GM23338 (cell line): ENCODE results near the gene KLHL8. TPM values are rescaled to one million over a fixed set of nuclear protein-coding genes. Genes with fewer than 3 reads are reported as not detected.

Experiments used
- ATAC-seq: fragments of 200-7000 bp; cut with Tn5 transposase; 3 replicates; pipeline ENCODE4 v1.9.1; 2020
- DNase-seq: peaks from one replicate; pipeline ENCODE4 v3.0.0-alpha.2; 2015; ENCODE audit warnings: low spot score
- H2AFZ ChIP-seq: fragments of 200-600 bp; sonication (generic); 2 replicates; pipeline ENCODE4 v1.8.0; 2016; ENCODE audit warnings: antibody characterized with exemption, mild to moderate bottlenecking, moderate library complexity
- H3F3A ChIP-seq: fragments of 200-600 bp; sonication (generic); replicated peaks from 2 replicates; pipeline ENCODE4 v1.8.0; 2017; ENCODE audit warnings: antibody characterized with exemption, mixed run types, low read depth
- H3K27ac ChIP-seq: fragments of 200-600 bp; sonication (generic); 2 replicates; pipeline ENCODE4 v1.6.1; 2016; ENCODE audit warnings: low read depth
- H3K27me3 ChIP-seq: fragments of 200-600 bp; sonication (generic); 2 replicates; pipeline ENCODE4 v1.8.0; 2016; ENCODE audit warnings: mild to moderate bottlenecking, mixed run types, moderate library complexity; ENCODE audit not compliant: insufficient read depth
- H3K36me3 ChIP-seq: fragments of 200-600 bp; sonication (generic); 2 replicates; pipeline ENCODE4 v1.8.0; 2016; ENCODE audit warnings: mild to moderate bottlenecking; ENCODE audit not compliant: insufficient read depth
- H3K4me1 ChIP-seq: fragments of 200-600 bp; sonication (generic); 2 replicates; pipeline ENCODE4 v1.8.0; 2016; ENCODE audit warnings: mild to moderate bottlenecking, moderate library complexity; ENCODE audit not compliant: insufficient read depth
- H3K4me2 ChIP-seq: fragments of 200-600 bp; sonication (generic); 2 replicates; pipeline ENCODE4 v1.7.1; 2017; ENCODE audit warnings: mixed run types
- H3K4me3 ChIP-seq: fragments of 200-600 bp; sonication (generic); 2 replicates; pipeline ENCODE4 v1.6.1; 2016; ENCODE audit warnings: mixed run types
- H3K79me2 ChIP-seq: fragments of 200-600 bp; sonication (generic); replicated peaks from 2 replicates; pipeline ENCODE4 v1.8.0; 2017; ENCODE audit warnings: mild to moderate bottlenecking; ENCODE audit not compliant: insufficient read depth
- H3K9me2 ChIP-seq: fragments of 200-600 bp; sonication (generic); 2 replicates; pipeline ENCODE4 v1.8.0; 2017; ENCODE audit not compliant: insufficient read depth
- H4K20me1 ChIP-seq: fragments of 200-600 bp; sonication (generic); replicated peaks from 2 replicates; pipeline ENCODE4 v1.8.0; 2017; ENCODE audit warnings: mild to moderate bottlenecking; ENCODE audit not compliant: insufficient read depth
- H3K27ac Mint-ChIP-seq: 2 replicates; pipeline ENCODE4 v1.8.0; 2020; ENCODE audit warnings: inconsistent platforms, mild to moderate bottlenecking, moderate library complexity, mixed read lengths
- H3K27me3 Mint-ChIP-seq: 3 replicates; pipeline ENCODE4 v1.8.0; 2022; ENCODE audit warnings: low read depth, mild to moderate bottlenecking, moderate library complexity, mixed read lengths, inconsistent platforms; ENCODE audit not compliant: insufficient read depth, poor library complexity
- H3K36me3 Mint-ChIP-seq: 3 replicates; pipeline ENCODE4 v1.8.0; 2021; ENCODE audit warnings: low read depth, mild to moderate bottlenecking, inconsistent platforms, moderate library complexity, mixed read lengths
- H3K4me1 Mint-ChIP-seq: 3 replicates; pipeline ENCODE4 v1.8.0; 2020; ENCODE audit warnings: mild to moderate bottlenecking, inconsistent platforms, mixed read lengths
- H3K4me3 Mint-ChIP-seq: 3 replicates; pipeline ENCODE4 v1.8.0; 2021; ENCODE audit warnings: moderate library complexity, mild to moderate bottlenecking, inconsistent platforms, mixed read lengths
- H3K9me3 Mint-ChIP-seq: 3 replicates; pipeline ENCODE4 v1.8.0; 2020; ENCODE audit warnings: moderate library complexity, mild to moderate bottlenecking, inconsistent platforms, mixed read lengths
- ETS1 ChIP-seq: IDR thresholded peaks from 2 replicates; pipeline ENCODE4 v1.6.1; 2016; ENCODE audit warnings: antibody characterized with exemption
- EZH2 ChIP-seq: fragments of 200-600 bp; sonication (generic); IDR thresholded peaks from one replicate; pipeline ENCODE4 v1.8.0; 2017; ENCODE audit warnings: antibody characterized with exemption, mild to moderate bottlenecking, low read depth; ENCODE audit not compliant: unreplicated experiment
- EZH2phosphoT487 ChIP-seq: fragments of 200-600 bp; sonication (generic); IDR thresholded peaks from one replicate; pipeline ENCODE4 v1.8.1; 2018; ENCODE audit warnings: antibody characterized with exemption; ENCODE audit not compliant: unreplicated experiment
- NANOG ChIP-seq: IDR thresholded peaks from 2 replicates; pipeline ENCODE4 v1.6.1; 2016; ENCODE audit warnings: antibody characterized with exemption, borderline replicate concordance
- POLR2AphosphoS5 ChIP-seq: IDR thresholded peaks from 2 replicates; pipeline ENCODE4 v1.6.1; 2016; ENCODE audit warnings: antibody characterized with exemption, low read depth
- STAT1 ChIP-seq: IDR thresholded peaks from one replicate; pipeline ENCODE4 v1.6.1; 2016; ENCODE audit warnings: antibody characterized with exemption; ENCODE audit not compliant: unreplicated experiment
- ZNF462 ChIP-seq: fragments of 250-450 bp; sonication (Bioruptor Pico); IDR thresholded peaks from 2 replicates; pipeline ENCODE4 v1.5.0; 2020; ENCODE audit warnings: mild to moderate bottlenecking, moderate library complexity
- polyA plus RNA-seq: library from polyadenylated mRNA; unstranded; fragments of >200 nt; fragmentation: Nextera tagmentation; extraction: Ambion mirVana; gene quantifications from 2 replicates; pipeline ENCODE4 v1.2.1, GENCODE V29; 2016
- total RNA-seq: library from RNA; depleted of rRNA; stranded (reverse); fragments of >200 nt; shearing (Covaris generic); gene quantifications from 2 replicates; pipeline ENCODE4 v1.2.3, GENCODE V29; 2014

Gene KLHL8
- total and polyA plus RNA-seq, 2 experiments from 2014 or later, result 3.3 to 7.2 TPM

DNA sequence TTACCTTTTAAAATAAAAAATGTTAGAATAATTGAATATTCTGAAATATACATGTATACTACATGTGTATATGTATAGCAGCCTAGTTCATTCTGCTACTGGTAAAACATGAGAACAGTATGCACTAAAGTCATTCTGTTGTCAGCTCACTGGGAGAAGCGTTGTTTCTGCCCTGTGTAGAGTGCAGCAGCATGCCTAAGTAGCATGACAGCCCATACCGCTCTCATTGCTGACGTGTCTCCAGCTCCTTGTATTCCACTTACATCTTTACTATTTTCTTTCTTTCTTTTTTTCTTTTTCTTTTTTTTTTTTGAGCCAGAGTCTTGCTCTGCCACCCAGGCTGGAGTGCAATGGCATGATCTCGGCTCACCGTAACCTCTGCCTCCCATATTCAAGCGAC, 90.7 kb downstream of the KLHL8 start:
- Histone ChIP-seq H3K36me3 (peaks cover 50% of the 10 kb centered on the region), H3K27ac (no peak overlapping the region), H3K4me3 (no peak overlapping the region), H4K20me1 (no peaks in the 10 kb centered on the region), H3F3A (no peaks in the 10 kb centered on the region), H3K79me2 (no peaks in the 10 kb centered on the region), H3K27me3 (no peaks in the 10 kb centered on the region), H3K4me1 (no peaks in the 10 kb centered on the region), H3K4me2 (no peak overlapping the region), H2AFZ (no peak overlapping the region), H3K9me2 (no peaks in the 10 kb centered on the region)
- DNase-seq (no peak), ATAC-seq (no peak)
- Mint-ChIP-seq H3K27me3 (no peaks in the 10 kb centered on the region), H3K9me3 (no peaks in the 10 kb centered on the region), H3K4me3 (no peak overlapping the region), H3K36me3 (peaks cover 77% of the 10 kb centered on the region), H3K4me1 (no peaks in the 10 kb centered on the region), H3K27ac (no peak overlapping the region)
- TF ChIP-seq STAT1, result no peak

- H3K4me1 ChIP-seq, result no peaks in the 10 kb centered on the region
- no peak overlapping the region for H3K27ac Mint-ChIP-seq
- H3K4me3 Mint-ChIP-seq, result no peak overlapping the region
- no peak overlapping the region for H2AFZ ChIP-seq
- no peak overlapping the region for H3K4me3 ChIP-seq
- no peaks in the 10 kb centered on the region for H3K9me2 ChIP-seq
- H3K36me3 ChIP-seq, result peaks cover 37% of the 10 kb centered on the region
- H3F3A ChIP-seq, result no peaks in the 10 kb centered on the region
- no peaks in the 10 kb centered on the region for H3K79me2 ChIP-seq
- H3K27me3 Mint-ChIP-seq, result no peaks in the 10 kb centered on the region
- ATAC-seq (no peak), DNase-seq (no peak)
- H3K27ac ChIP-seq, result no peak overlapping the region
- H3K36me3 Mint-ChIP-seq, result peaks cover 63% of the 10 kb centered on the region
- H4K20me1 ChIP-seq, result no peaks in the 10 kb centered on the region
- H3K4me2 ChIP-seq, result no peak overlapping the region
- TF ChIP-seq NANOG, result no peak
- no peak for TF ChIP-seq ETS1
- TF ChIP-seq EZH2phosphoT487, result no peak
- TF ChIP-seq POLR2AphosphoS5, result no peak
- no peak for TF ChIP-seq EZH2
- TF ChIP-seq ZNF462 (CRISPR knock-in tag), result no peak
- no peaks in the 10 kb centered on the region for H3K4me1 Mint-ChIP-seq
- H3K9me3 Mint-ChIP-seq, result no peaks in the 10 kb centered on the region
- no peaks in the 10 kb centered on the region for H3K27me3 ChIP-seq
Observed at GRCh38 chr4:87128006-87128705, 92.3 kb downstream of the KLHL8 start.
